HG03196 (cell line): ENCODE results near the gene TRPC4AP.
A peak's percentile ranks its signal among the peaks of the same experiment; 100 is the strongest.
"Not testable (repeated sequence)": the region's sequence is repeated elsewhere in the genome, so short reads cannot be mapped to it uniquely, and the experiment has no call there.

Source experiments
- ATAC-seq: cut with Tn5 transposase; IDR thresholded peaks from one replicate; pipeline ENCODE4 v1.9.1; 2021; ENCODE audit not compliant: unreplicated experiment

Gene TRPC4AP, protein sequence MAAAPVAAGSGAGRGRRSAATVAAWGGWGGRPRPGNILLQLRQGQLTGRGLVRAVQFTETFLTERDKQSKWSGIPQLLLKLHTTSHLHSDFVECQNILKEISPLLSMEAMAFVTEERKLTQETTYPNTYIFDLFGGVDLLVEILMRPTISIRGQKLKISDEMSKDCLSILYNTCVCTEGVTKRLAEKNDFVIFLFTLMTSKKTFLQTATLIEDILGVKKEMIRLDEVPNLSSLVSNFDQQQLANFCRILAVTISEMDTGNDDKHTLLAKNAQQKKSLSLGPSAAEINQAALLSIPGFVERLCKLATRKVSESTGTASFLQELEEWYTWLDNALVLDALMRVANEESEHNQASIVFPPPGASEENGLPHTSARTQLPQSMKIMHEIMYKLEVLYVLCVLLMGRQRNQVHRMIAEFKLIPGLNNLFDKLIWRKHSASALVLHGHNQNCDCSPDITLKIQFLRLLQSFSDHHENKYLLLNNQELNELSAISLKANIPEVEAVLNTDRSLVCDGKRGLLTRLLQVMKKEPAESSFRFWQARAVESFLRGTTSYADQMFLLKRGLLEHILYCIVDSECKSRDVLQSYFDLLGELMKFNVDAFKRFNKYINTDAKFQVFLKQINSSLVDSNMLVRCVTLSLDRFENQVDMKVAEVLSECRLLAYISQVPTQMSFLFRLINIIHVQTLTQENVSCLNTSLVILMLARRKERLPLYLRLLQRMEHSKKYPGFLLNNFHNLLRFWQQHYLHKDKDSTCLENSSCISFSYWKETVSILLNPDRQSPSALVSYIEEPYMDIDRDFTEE

DNA sequence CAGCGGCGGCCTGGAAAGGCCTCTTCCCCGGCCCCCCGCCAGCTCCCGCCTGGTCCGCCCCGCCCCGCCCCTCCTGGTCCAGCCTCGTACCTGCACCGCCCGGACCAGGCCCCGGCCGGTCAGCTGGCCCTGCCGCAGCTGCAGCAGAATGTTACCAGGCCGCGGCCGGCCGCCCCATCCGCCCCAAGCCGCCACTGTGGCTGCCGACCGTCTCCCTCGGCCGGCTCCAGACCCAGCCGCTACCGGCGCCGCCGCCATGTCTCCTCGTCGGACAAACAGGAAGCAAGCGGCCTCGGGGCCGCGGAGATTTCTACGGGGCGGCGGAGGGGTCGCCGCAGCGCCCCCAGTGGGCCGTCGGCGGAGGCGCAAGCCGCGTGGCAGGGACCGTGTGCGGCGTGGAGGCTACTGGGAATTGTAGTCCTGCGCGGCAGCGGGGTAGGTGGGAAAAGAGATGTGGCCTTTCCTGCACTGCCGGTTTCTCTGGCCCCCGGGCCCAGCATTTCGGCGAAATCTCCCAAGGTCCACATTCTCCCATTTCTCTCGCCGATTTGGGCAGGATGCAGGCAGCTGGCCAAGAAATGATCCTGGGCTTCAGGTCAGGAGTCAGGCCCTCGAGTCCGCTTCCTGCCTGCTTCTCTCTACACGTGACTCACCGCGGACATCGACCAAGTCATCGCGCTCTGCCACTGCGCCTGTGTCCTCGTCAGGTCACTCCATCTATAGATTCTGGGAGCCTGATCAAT, at the start of gene TRPC4AP:
TRPC4AP (minus strand) TSS at position 284 of the 743 bp plus-strand sequence; CDS start at position 258, 26 bp downstream.
- peak; percentile 92 for ATAC-seq

DNA sequence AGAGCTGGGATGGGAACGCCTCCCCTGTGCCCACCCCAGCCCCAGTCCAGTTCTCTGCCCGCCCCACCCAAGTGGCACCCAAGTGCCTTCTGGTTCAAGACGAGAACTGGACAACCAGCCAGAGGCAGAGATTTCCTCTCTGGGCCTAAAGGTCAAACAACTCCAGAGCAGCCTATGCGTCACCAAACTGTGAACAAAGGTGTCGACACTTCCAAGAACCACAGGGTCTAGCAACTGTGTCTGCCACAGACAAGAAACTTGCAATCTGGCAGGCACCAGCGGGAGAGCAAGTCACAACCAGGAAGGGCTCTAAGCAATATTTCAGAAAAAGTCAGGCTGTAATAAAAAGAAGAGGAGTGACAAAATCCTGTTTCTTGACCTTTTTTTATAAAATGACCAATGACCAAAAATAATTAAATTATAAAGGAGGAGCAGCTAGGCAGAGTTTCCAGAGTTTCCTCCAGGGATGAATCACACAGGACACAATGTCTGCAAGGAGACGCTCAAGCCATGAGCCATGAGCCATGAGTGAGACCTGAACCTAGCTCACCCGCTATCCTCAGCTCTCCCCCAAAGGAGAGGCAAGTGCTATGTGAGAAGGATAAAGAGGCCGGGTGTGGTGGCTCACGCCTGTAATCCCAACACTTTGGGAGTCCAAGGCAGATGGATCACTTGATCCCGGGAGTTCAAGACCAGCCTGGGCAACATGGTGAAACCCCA, 43.4 kb upstream of the TRPC4AP start:
- ATAC-seq = no peak

DNA sequence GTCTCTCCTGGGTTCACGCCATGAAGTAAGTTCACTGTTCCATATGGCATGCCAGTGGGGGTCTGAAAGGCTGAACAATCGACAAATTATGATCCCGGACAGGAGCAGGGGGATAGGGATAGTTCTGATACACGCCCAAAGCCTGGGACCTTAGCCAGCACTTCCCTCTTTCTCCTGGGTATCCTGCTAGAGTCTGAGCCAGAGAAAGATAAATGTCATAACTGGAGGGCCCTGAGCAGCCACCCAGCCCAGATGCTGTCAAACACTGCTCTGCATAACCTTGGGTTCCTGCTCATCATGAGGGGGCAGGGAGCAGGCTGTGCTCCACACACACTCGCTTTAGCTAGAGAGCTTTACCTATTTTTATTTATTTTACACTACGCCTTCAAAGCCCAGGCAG, 42.3 kb upstream of the TRPC4AP start:
- no peak for ATAC-seq

DNA sequence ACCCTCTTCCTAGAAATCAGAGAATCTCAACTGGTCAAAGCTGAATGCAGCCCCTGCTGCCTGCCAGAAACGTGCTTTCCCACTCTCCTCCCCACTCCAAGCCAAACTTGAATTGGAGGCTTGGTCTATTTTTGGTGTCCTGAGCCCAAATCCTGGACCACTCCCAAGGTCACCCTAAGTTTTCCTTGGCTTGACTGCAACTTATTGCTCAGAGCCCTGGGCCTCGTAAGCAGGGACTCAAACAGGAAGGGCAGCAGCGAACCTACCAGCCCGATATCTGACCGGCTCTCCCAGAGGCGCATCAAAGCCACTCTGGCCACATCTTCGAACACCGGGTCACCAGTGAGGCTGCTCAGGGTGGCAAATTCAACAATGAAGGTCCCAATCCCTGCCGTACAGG, 41.9 kb upstream of the TRPC4AP start:
- ATAC-seq = no peak

DNA sequence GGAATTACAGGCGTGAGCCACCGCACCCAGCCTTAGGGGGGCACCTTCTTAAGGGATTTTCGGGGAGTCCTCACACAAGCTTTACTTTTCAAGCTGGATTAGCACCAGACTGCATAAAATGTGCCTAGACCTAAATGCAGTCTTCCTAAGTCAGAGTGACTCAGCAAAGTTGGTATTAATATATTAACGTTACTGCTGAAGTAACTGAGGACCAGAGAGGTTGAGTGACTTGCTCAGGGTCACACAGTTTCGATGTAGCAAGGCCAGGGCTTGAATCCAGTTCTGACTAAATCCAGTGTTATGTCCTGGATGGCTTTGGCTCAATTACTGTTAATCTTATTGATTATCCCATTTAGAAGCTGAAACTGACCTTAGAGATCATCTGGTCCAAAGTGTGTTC, 41.1 kb upstream of the TRPC4AP start:
- ATAC-seq = no peak

DNA sequence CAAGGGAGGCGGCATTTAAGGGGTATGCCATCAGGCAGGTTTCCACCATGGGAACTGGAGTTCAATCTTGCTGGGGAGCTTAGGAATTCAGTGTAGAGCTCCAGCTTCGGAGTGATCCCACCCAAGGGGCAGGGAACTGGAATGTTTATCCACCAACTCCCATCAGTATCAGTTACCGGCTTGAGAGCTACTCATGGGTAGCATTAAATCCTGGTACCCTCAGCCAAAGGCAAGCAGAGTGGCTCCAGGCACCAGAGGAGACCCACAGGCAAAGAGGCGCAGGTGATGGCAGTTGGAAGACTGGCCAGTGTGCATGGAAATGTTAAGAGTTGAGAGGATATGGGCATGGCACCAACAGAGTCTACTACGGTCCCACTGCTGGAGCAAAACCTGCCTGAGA, 40.4 kb upstream of the TRPC4AP start:
- no peak for ATAC-seq

DNA sequence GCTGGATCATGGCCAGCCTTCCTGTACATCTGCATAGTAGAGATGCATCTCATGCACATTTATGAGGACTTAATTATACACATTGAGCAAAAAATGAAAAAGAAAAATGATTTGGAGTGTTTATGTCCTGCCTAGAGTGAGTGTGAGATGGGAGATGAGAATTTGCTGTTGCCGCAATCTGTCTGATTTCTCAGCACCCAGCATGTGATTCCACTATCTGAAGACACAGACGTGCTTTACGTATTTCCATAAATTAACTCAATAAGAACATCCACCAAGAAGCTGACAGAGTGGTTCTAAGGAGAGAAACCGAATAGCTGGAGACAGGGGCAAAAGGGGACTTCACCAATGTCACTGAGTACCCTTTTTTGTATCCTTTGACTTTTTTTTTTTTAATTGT, 39.3 kb upstream of the TRPC4AP start:
- ATAC-seq = no peak

DNA sequence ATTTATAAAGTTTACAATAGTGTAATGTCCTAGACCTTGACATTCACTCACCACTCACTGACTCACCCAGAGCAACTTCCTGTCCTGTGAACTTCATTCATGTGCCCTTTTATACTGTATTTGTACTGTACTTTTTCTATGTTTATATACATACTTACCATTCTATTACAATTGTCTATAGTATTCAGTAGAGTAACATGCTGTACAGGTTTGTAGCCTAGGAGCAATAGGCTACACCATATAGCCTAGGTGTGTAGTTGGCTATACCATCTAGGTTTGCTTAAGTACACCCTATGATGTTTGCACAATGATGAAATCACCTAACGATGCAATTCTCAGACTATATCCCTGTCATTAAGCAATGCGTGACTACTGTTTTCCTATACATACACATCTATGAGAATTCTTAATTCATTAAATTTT, 37.1 kb upstream of the TRPC4AP start:
- ATAC-seq = no peak

DNA sequence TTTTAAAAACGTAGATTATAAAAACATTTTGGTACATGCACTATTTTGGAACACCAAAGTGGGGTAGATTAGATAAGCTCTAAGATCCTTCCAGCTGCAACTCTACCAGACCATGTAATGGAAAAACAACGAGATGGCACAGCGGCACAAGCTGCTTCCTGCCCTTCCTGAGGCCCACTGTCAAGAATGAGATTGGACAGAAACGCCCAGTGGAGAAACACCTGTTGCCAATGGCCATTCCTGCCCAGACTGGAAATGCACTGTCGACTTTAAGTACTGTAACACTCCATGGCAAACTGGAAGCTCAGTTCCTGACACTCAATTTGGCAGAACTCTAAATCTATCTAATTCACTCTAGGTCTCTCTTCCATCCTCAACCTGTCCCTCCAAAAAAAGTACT, 33.1 kb upstream of the TRPC4AP start:
- ATAC-seq = no peak

DNA sequence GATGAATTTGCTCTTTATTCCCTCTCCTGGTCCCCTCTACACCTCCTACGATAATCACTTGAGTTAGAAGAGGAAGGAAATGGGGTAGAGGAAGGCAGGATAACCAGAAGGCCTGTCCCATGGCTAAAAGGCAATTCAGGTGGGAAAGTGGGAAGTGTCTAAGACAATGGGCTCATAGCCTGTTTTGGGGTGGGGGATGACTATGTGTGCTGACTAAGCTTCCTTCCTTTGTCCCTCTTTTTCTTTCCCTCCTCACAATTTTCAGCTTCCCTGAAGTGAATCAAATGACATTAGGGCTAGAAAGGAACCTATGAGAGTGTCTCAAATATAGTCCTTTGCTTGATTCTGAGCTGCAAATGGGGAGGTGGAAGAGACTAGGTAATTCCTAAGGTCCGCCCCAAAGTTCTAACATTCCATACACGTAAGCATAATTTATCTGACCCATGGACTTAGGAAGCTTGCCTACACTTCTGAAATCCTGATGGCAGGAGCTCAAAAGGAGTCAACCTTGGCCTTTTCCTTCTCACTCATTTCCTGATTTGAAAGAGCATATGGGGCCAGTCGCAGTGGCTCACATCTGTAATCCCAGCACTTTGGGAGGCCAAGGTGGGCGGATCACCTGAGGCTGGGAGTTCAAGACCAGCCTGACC, 30.3 kb upstream of the TRPC4AP start:
- ATAC-seq = no peak

DNA sequence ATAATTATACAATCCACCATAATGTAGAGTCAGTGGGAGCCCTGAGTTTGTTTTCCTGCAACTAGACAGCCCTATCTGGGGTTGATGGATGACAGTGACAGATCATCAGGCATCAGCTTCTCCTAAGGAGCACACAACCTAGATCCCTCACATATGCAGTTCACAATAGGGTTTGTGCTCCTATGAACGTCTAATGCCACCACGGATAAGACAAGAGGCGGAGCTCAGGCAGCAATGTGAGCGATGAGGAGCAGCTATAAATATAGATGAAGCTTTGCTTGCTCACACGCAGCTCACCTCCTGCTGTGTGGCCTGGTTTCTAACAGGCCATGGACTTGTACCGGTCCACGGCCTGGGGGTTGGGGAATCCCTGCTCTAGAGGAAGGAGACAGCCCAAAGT, 28.6 kb upstream of the TRPC4AP start:
- ATAC-seq = no peak

DNA sequence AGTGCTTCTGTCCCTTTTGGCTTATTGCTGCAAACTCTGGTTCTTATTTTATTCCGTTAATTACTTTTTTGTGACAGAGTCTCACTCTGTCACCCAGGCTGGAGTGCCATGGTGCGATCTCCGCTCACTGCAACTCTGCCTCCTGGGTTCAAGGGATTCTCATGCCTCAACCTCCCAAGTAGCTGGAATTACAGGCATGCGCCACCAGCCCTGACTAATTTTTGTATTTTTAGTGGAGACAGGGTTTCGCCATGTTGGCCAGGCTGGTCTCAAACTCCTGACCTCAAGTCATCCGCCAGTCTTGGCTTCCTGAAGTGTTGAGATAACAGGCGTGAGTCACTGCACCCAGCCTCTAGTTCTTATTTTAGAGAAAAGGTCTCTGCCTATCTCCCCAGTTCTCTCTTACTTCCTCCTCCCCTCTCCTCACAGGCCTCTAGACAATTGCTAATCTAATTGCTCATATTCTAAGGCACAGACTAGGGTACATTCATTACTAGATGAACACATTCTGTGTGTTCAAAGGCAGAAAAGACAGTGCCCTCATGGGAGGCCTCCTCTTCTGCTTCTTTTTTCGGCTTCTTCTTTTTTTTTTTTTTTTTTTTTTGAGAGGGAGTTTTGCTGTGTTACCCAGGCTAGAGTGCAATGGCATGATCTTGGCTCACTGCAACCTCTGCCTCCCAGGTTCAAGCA, 27.6 kb upstream of the TRPC4AP start:
- ATAC-seq = no peak

DNA sequence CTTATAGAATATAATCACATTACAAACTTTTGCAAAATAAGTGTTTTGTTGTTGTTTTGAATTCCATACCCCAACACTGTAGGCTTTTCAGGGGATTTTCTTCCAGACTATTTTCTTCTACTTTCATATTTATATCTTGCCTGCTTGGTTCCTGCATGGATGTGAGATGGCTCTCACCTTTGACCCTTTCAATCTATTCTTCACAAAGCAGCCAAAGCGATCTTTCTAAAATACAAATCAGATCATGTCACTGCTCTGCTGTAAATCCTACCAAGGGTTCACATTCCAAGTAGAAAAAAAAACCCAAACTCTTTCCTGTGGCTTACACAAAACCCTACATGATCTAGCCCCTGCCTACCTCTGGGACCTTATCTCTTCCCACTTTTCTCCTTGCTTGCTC, 25.0 kb upstream of the TRPC4AP start:
- no peak for ATAC-seq

DNA sequence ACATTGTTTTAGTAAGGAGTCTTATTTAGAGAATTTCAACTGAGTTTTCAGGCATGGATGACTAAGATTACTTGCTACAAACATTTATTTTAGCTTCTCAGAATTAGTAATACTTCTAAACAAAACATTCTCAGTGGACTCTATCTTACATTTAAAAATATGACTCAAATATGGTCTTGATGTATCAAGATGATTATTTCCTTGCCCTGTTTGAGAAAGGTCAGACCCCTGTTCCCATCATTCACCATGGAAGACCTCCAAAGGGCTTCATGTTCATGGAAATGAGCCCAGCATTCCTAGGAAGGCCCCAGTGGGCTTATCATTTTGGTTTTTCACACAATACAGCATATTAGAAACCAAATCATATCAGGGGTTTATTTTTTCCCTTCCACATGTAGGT, 24.6 kb upstream of the TRPC4AP start:
- ATAC-seq = no peak

DNA sequence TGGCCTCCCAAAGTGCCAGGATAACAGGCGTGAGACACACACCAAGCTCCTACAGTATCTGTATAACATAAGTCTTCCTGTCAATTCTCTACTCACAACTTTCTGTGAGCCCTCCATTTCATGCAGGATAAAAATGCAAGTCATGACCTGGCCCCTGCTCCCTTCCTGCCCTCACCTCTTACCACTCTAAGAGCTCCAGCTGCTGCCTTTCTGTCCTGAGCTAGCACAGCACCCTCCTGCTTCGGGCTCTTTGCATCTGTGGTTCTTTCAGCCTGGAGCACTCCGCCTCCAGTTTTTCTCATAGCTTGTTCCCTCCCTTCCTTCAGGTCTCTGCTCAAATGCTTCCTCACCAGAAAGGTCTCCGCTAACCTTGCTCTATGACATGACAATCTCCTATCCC, 23.7 kb upstream of the TRPC4AP start:
- ATAC-seq = no peak

DNA sequence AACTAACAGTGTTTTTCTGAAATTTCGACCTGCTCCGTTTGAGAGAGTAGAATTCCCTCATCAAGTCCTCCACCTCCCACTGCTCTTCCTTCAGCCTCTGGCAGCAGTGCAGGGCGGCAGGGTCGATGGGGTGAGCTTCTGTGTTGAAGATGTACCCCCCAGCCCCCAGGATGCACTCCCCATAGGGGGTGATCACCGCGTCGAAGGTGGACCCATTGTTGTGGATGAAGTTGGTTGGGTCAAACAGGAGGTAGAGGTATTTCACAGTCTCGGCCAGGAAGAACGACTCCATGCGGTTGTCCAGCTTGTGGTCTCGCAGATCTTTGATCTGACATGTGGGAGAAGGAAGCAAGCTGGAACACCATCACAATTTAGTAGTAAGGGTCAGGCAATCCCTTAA, 23.0 kb upstream of the TRPC4AP start:
- ATAC-seq = no peak

DNA sequence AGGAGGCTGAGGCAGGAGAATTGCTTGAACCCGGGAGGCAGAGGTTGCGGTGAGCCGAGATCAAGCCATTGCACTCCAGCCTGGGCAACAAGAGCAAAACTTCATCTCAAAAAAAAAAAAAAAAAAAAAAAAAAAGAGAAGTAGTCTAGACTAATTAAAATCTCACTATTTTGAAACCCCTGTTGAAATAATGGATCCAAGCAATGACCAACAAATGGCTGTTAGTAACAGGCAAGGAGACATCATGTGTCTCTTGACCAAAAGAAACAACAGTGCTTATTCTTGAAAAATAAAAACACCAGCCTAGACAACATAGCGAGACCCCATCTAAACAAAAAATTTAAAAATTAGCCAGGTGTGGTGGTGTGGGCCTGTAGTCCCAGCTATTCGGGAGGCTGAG, 19.7 kb upstream of the TRPC4AP start:
- not testable (repeated sequence) for ATAC-seq

DNA sequence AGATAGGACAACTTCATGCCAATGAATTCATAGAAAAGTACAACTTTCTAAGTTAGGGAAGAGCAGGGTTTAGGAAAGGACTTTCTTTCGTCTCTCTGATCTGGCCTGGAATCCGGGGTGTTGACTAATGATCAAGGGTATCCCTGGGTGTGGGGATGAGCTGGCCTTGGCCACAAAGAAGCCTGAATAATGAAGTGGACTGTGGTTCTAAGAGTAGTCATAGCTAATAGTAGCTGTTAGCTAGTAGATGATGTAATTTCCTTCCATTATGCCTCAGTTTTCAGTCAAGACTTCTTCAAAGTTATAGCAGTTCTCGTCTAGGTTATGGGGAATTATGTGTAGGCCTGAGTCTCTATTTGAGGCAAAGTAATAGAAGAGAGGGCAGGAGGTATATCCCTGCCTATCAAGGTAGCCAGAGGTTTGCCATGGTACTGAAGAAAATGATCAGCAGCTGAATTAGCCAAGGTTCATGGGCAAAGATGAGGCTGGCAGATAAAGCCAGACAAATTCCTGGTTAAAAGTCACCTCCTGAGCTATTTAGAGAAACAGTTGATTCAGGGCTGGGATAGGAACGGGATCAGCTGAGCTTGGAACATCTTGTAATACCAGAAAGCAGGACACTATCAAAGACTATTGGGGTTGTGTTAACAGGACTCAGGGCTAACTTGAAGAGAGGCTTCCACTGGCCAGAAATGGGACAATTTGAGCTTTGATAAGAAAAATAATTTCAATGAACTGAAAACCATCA, 18.7 kb upstream of the TRPC4AP start:
- no peak for ATAC-seq

DNA sequence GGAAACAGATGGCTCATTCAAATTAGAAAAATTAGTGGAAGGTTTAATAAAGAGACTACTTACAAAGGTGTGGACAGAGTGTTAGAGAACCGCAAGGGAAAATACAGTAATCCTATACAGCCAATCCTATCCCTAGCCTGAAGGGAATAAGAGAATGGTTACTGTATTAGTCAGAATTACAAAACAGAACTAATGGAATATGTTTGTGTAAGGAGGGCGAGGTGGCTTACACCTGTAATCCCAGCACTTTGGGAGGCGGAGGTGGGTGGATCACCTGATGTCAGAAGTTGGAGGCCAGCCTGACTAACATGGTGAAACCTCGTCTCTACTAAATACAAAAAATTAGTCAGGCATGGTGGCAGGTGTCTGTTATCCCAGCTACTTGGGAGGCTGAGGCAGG, 16.3 kb upstream of the TRPC4AP start:
- no peak for ATAC-seq
